ENCODE data around the gene JAZF1. TPM values are rescaled to one million over a fixed set of nuclear protein-coding genes. Genes with fewer than 3 reads are reported as not detected.

Gene JAZF1
- total and polyA plus RNA-seq, 2 of the 4 experiments (the other 2 are of a cell fraction) = 8.4 to 10.5 TPM

DNA sequence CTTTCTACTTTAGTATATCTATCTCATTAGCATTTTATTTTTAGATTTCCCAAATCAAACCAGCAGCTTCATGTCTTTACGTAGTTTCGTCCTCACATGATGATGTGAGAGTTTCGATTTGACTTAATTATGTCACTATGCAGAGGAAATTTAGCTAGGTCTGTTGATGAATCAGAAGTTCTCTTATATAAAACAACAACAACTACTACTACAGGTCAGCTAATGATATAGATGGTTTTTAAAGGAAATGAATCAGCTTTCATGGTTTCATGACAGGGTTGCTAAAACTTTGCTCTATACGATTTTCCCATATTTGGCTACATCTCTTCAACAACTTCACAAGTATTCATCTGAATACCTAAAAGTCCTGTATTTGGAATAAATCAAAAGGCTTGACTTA is 28.6 kb downstream of the JAZF1 start:
- no peaks in the 10 kb centered on the region for H3K36me3 ChIP-seq (ENCODE audit: control insufficient read depth, insufficient read depth, low read length)
- no peaks in the 10 kb centered on the region for H4K20me1 ChIP-seq (ENCODE audit: insufficient read depth, low read length)
- peak; percentile 12; the same call in 1 of the 2 replicates for ATAC-seq (ENCODE audit: low read depth)
- H3K4ac ChIP-seq (ENCODE audit: low read depth, low read length) = peak overlapping the region; percentile 89; the same call in 1 of the 2 replicates
- H3K27me3 ChIP-seq (ENCODE audit: control insufficient read depth, insufficient read depth, low read length) = no peaks in the 10 kb centered on the region
- H3K4me2 ChIP-seq (ENCODE audit: low read depth, low read length) = peak overlapping the region; percentile 61; the same call in 1 of the 2 replicates
- peak overlapping the region; percentile 88; the same call in 1 of the 2 replicates for H3K18ac ChIP-seq (ENCODE audit: low read depth, low read length)
- H3K79me1 ChIP-seq (ENCODE audit: low read depth in 1 of 2, low read length in 2 of 2) = peaks cover 32 to 69% of the 10 kb centered on the region in 2 experiments
- H3K27ac ChIP-seq (ENCODE audit: insufficient read depth, low read length) = peak overlapping the region; percentile 64
- peak overlapping the region; percentile 90 for H2BK120ac ChIP-seq (ENCODE audit: low read depth, low read length)
- intact Hi-C loops (cut with micrococcal nuclease) (no loop called here), dilution Hi-C loops (cut with HindIII; ENCODE audit: low sequenced_read_pairs, unreplicated experiment) (no loop called here), in situ Hi-C loops (cut with MboI; ENCODE audit: low sequenced_read_pairs) (no loop called here)
- 0 out of 2 replicates have a peak overlapping the region, but pooled peaks have one; percentile 76 for H3K56ac ChIP-seq (ENCODE audit: extremely low read depth, insufficient read depth, low read length)
- BruUV-seq (replicated peaks) = no TSS peak
- H3K9ac ChIP-seq (ENCODE audit: low read depth, low read length) = peak overlapping the region; percentile 6; the same call in 1 of the 2 replicates
- ChIA-PET CTCF (no interaction called here), POLR2A (ENCODE audit: unreplicated experiment) (no interaction called here)
- H3K9me1 ChIP-seq (ENCODE audit: insufficient read depth, low read length) = peaks cover 19% of the 10 kb centered on the region
- H4K5ac ChIP-seq (ENCODE audit: low read depth, low read length) = peak overlapping the region; percentile 83; the same call in 1 of the 2 replicates
- H3K4me3 ChIP-seq (ENCODE audit: insufficient read depth, low read depth, low read length) = no peak overlapping the region
- H3K9me3 ChIP-seq (ENCODE audit: control insufficient read depth, insufficient read depth, low read length) = no peaks in the 10 kb centered on the region
- peak overlapping the region; percentile 89; the same call in 1 of the 2 replicates for H4K91ac ChIP-seq (ENCODE audit: insufficient read depth, low read depth, low read length)
- H2AK5ac ChIP-seq (ENCODE audit: low read depth, low read length) = no peak overlapping the region; the same call in 1 of the 2 replicates
- H2BK20ac ChIP-seq (ENCODE audit: low read depth, low read length) = 0 out of 2 replicates have a peak overlapping the region, but pooled peaks have one; percentile 89
- DNase-seq = peak; percentile 76
- peak overlapping the region; percentile 83 for H3K14ac ChIP-seq (replicated peaks; ENCODE audit: low read depth, low read length)
- H4K8ac ChIP-seq (ENCODE audit: low read depth in 2 of 2, low read length in 2 of 2) = peak overlapping the region; percentile 81 to 88
- H2BK15ac ChIP-seq (ENCODE audit: low read depth, low read length) = 0 out of 3 replicates have a peak overlapping the region, but pooled peaks have one; percentile 85
- no peak overlapping the region for H2AK9ac ChIP-seq (replicated peaks; ENCODE audit: low read depth, low read length, poor library complexity)
- H2AFZ ChIP-seq (replicated peaks; ENCODE audit: low read length, poor library complexity) = no peak overlapping the region
- no CpG with 5 or more reads among the region's 4 CpGs for WGBS, 2 experiments (ENCODE audit: extremely low coverage in 2 of 2, insufficient read length in 1 of 2)
- peaks cover 20% of the 10 kb centered on the region for H3K4me1 ChIP-seq (ENCODE audit: control insufficient read depth, insufficient read depth, low read length)
- peak overlapping the region; percentile 90; the same call in 1 of the 2 replicates for H3K23ac ChIP-seq (ENCODE audit: low read depth, low read length)
- TF ChIP-seq RCOR1 (IDR thresholded peaks at IDR 0.05; ENCODE audit: insufficient replicate concordance, low read length) = no peak
- TF ChIP-seq, protein P1, sequence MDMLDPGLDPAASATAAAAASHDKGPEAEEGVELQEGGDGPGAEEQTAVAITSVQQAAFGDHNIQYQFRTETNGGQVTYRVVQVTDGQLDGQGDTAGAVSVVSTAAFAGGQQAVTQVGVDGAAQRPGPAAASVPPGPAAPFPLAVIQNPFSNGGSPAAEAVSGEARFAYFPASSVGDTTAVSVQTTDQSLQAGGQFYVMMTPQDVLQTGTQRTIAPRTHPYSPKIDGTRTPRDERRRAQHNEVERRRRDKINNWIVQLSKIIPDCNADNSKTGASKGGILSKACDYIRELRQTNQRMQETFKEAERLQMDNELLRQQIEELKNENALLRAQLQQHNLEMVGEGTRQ (IDR thresholded peaks at IDR 0.05; ENCODE audit: low read depth, low read length) = no peak
- TF ChIP-seq CHD1 (IDR thresholded peaks at IDR 0.05; ENCODE audit: low read depth, low read length) = no peak
- H2BK5ac ChIP-seq (ENCODE audit: low read depth, low read length, poor library complexity, severe bottlenecking) = peak overlapping the region; percentile 78

All from IMR-90 (cell line).